NCI-H2171 (cell line): ENCODE measurements around the gene XPO6.

Source experiments
- DNase-seq: peaks from one replicate; lab custom pipeline; 2025; lab: John Stamatoyannopoulos, UW

The XPO6 gene

GRCh38 chr16:28110479-28110878 is 101.3 kb downstream of the XPO6 start:
- no peak for DNase-seq

GRCh38 chr16:28110074-28110473 is 101.7 kb downstream of the XPO6 start:
- no peak for DNase-seq

- DNase-seq, result no peak
Observed at GRCh38 chr16:28108590-28109247, 103.0 kb downstream of the XPO6 start.

- DNase-seq, result no peak
Observed at GRCh38 chr16:28107232-28107631, 104.5 kb downstream of the XPO6 start.

- DNase-seq, result no peak
Observed at GRCh38 chr16:28106467-28107215, 105.1 kb downstream of the XPO6 start.

GRCh38 chr16:28105954-28106353 is 105.8 kb downstream of the XPO6 start:
- no peak for DNase-seq

- no peak for DNase-seq
Observed at GRCh38 chr16:28105297-28105696, 106.5 kb downstream of the XPO6 start.

- DNase-seq, result no peak
Observed at GRCh38 chr16:28104404-28104803, 107.4 kb downstream of the XPO6 start.

- no peak for DNase-seq
Observed at GRCh38 chr16:28103516-28104170, 108.1 kb downstream of the XPO6 start.

GRCh38 chr16:28101533-28101890 is 110.3 kb downstream of the XPO6 start:
- no peak for DNase-seq

GRCh38 chr16:28100810-28101532 is 110.8 kb downstream of the XPO6 start:
- DNase-seq, result no peak

GRCh38 chr16:28098959-28099945 is 112.5 kb downstream of the XPO6 start:
- no peak for DNase-seq

- DNase-seq, result no peak
Observed at GRCh38 chr16:28098171-28098958, 113.4 kb downstream of the XPO6 start.

GRCh38 chr16:28096983-28097899 is 114.5 kb downstream of the XPO6 start:
- no peak for DNase-seq

GRCh38 chr16:28093385-28093725 is 118.4 kb downstream of the XPO6 start:
- no peak for DNase-seq

GRCh38 chr16:28092721-28093384 is 118.9 kb downstream of the XPO6 start:
- no peak for DNase-seq

GRCh38 chr16:28091656-28092055 is 120.1 kb downstream of the XPO6 start:
- DNase-seq, result no peak

GRCh38 chr16:28090646-28091377 is 121.0 kb downstream of the XPO6 start:
- DNase-seq, result no peak
